Type B pancreatic cell (in vitro differentiated cells): ENCODE data around the gene YWHAQ. TPM values are rescaled to one million over a fixed set of nuclear protein-coding genes. Genes with fewer than 3 reads are reported as not detected.

Experiments
- DNase-seq: peaks from one replicate; pipeline ENCODE4 v3.0.0; 2021; ENCODE audit warnings: mixed read lengths; ENCODE audit not compliant: unreplicated experiment; ENCODE audit errors: extremely low spot score
- H3K27ac Mint-ChIP-seq: 2 replicates; pipeline ENCODE4 v1.8.0; 2021; ENCODE audit warnings: mild to moderate bottlenecking, mixed read lengths
- H3K27me3 Mint-ChIP-seq: 2 replicates; pipeline ENCODE4 v1.8.0; 2021; ENCODE audit warnings: mixed read lengths
- H3K36me3 Mint-ChIP-seq: 2 replicates; pipeline ENCODE4 v1.8.0; 2021; ENCODE audit warnings: mixed read lengths
- H3K4me1 Mint-ChIP-seq: one replicate; pipeline ENCODE4 v1.8.0; 2021; ENCODE audit warnings: mixed read lengths; ENCODE audit not compliant: unreplicated experiment
- H3K4me3 Mint-ChIP-seq: 2 replicates; pipeline ENCODE4 v1.8.0; 2021; ENCODE audit warnings: mild to moderate bottlenecking, mixed read lengths
- H3K9me3 Mint-ChIP-seq: 2 replicates; pipeline ENCODE4 v1.8.0; 2021; ENCODE audit warnings: mixed read lengths
- total RNA-seq: library from RNA; stranded (reverse); gene quantifications from 2 replicates; pipeline ENCODE4 v1.2.1, GENCODE V29; 2021; ENCODE audit warnings: low replicate concordance
- TF ChIP-seq, protein P1 (sequence below): fragments of 200-600 bp; sonication (generic); conservative IDR thresholded peaks from 2 replicates; pipeline ENCODE4 v1.5.0; 2021; ENCODE audit warnings: antibody characterized with exemption, mild to moderate bottlenecking

Gene YWHAQ
- total RNA-seq, 1 donor from 2014 or later: 354 TPM

DNA sequence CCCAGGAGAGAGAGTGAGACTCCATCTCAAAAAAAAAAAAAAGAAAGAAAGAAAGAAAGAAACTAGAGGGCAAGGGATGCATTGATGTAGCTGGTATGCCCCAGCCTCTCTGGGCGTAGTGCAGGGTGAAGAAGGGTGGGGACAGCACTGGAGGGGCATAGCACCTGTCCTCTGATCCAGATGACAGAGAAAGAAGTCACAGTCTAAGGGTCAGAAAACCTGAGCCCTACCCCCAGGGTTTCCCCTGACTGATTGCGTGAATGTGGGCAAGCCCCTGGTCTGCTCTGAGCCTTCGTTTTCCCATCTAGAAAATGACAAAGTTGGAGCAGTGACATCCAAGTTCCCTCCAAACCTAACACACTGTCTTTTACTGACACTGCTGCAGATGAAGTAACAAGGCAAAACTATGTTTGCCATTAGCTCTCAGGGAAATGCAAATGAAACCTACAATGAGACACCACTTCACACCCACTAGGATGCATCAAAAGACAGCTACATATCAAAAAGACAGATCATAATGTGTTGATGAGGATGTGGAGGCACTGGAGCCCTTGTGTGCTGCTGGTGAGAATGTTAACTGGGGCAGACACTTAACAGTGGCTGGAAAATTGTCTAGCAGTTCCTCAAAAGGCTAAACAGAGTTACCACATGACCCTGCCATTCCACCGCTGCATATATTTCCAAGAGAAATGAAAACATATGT, 19.5 kb upstream of the YWHAQ start:
- Mint-ChIP-seq H3K27ac (no peak overlapping the region), H3K27me3 (no peaks in the 10 kb centered on the region), H3K9me3 (peaks cover 4% of the 10 kb centered on the region), H3K4me3 (no peak overlapping the region), H3K4me1 (peaks cover 26% of the 10 kb centered on the region), H3K36me3 (no peaks in the 10 kb centered on the region)
- DNase-seq: no peak
- TF ChIP-seq, protein P1, sequence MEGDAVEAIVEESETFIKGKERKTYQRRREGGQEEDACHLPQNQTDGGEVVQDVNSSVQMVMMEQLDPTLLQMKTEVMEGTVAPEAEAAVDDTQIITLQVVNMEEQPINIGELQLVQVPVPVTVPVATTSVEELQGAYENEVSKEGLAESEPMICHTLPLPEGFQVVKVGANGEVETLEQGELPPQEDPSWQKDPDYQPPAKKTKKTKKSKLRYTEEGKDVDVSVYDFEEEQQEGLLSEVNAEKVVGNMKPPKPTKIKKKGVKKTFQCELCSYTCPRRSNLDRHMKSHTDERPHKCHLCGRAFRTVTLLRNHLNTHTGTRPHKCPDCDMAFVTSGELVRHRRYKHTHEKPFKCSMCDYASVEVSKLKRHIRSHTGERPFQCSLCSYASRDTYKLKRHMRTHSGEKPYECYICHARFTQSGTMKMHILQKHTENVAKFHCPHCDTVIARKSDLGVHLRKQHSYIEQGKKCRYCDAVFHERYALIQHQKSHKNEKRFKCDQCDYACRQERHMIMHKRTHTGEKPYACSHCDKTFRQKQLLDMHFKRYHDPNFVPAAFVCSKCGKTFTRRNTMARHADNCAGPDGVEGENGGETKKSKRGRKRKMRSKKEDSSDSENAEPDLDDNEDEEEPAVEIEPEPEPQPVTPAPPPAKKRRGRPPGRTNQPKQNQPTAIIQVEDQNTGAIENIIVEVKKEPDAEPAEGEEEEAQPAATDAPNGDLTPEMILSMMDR: no peak

DNA sequence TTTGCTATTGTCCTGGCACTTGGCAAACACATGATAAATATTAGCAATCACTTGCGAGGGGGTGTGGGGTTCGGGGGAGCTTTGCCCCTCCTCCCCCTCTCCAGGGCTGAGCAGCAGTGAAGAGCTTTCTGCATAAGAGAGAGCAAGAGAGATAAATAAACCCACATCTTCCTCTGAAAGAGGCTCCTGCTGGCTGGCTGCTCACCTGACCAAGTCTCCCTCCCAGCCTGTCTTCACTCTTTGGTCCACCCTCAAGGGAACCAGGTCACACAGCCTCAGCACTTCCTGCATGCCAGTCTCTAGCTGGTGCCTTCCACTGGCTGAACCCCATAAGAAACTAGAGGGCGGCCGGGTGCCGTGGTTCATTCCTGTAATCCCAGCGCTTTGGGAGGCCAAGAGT, 18.5 kb upstream of the YWHAQ start:
- peaks cover 24% of the 10 kb centered on the region for H3K4me1 Mint-ChIP-seq
- no peak overlapping the region for H3K27ac Mint-ChIP-seq
- peaks cover 4% of the 10 kb centered on the region for H3K9me3 Mint-ChIP-seq
- TF ChIP-seq, protein P1: no peak
- no peak for DNase-seq
- no peaks in the 10 kb centered on the region for H3K27me3 Mint-ChIP-seq
- H3K4me3 Mint-ChIP-seq: no peak overlapping the region
- H3K36me3 Mint-ChIP-seq: no peaks in the 10 kb centered on the region

DNA sequence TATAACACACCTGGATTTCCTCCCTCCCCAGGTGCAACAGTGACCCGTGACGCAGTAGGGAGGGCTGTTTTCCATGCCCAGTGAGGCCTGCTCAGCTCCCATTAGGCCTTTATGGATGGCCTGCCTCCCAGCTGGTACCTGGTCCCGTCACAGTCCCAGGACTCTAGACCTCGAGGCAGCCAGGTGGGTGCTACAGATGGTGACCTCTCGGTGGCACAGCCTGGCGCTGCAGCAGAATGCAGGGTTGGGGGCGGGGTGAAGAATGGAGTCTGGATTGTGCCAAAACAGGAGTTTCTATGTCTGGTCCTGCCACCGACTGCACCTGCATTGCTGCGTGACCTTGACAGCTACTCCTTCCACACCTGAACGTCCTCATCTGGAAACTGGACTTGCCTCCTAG, 18.0 kb upstream of the YWHAQ start:
- H3K27me3 Mint-ChIP-seq: no peaks in the 10 kb centered on the region
- peaks cover 4% of the 10 kb centered on the region for H3K9me3 Mint-ChIP-seq
- no peak overlapping the region for H3K27ac Mint-ChIP-seq
- no peak for DNase-seq
- no peaks in the 10 kb centered on the region for H3K36me3 Mint-ChIP-seq
- peaks cover 22% of the 10 kb centered on the region for H3K4me1 Mint-ChIP-seq
- no peak overlapping the region for H3K4me3 Mint-ChIP-seq
- TF ChIP-seq, protein P1: no peak

DNA sequence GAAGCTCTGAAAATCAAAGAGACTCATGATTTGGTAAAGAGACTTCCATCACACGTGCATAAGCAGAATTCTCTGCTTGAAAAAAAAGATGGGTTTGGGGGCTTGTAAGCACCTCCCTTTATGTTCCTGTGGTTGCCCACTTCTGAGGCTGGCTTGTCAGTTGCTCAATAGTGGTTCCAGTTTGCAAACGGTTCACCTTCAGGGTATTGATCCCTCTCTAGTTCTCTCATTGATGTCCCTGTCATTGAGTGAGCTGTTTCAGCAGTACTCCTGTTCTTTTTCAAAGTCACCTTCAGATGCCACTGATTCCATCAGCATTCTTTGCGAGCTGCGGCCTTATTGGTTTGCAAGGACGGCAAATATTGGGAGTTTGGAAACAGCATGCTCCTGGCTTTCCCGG, 17.1 kb upstream of the YWHAQ start:
- H3K9me3 Mint-ChIP-seq: peaks cover 4% of the 10 kb centered on the region
- H3K27me3 Mint-ChIP-seq: no peaks in the 10 kb centered on the region
- no peaks in the 10 kb centered on the region for H3K36me3 Mint-ChIP-seq
- H3K4me3 Mint-ChIP-seq: no peak overlapping the region
- H3K4me1 Mint-ChIP-seq: peaks cover 19% of the 10 kb centered on the region
- peak overlapping the region; percentile 34 for H3K27ac Mint-ChIP-seq
- TF ChIP-seq, protein P1: no peak
- DNase-seq: no peak

DNA sequence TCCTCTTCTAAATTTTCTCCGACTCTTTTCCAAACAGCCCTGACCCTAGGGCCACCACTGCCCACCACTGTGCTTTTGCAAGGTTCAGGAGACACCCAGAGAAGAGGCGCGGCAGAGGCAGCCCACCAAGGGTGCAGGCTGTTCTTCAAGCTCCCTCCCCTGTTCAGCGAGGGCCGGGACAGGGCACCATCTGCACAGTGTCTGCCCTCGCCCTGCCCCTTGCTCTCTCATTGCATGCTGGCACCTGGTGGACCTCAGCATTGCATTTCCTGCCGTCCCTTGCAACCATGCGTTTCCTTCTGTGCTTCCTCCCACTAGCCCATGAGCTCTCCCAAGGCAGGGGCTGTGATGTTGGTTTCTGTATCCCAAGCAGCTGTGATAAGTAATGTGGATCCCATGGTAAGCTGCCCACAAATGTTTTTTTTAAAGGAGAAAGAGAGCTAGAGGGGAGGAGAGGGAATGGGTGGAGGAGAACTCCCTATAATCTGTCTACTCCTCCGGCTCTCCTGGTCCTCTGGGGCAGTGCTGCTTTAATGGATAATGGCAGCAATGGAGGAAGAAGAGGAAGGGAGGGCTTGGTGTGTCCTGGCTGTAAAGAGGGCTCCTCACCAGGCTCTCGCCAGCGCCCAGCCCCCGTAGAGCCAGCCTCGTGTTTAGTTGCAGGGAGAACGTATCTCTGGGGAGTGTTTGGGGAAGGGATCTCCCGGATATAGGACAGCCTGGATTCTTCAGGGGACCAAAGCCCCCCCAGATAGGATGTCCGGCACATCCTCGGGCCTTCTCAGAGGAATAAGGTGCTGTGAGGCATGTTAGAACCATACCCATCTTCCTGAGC, 15.6 kb upstream of the YWHAQ start:
- peaks cover 22% of the 10 kb centered on the region for H3K4me1 Mint-ChIP-seq
- no peaks in the 10 kb centered on the region for H3K36me3 Mint-ChIP-seq
- H3K27me3 Mint-ChIP-seq: no peaks in the 10 kb centered on the region
- peak overlapping the region; percentile 79 for H3K27ac Mint-ChIP-seq
- H3K4me3 Mint-ChIP-seq: no peak overlapping the region
- DNase-seq: no peak
- TF ChIP-seq, protein P1: no peak
- peaks cover 4% of the 10 kb centered on the region for H3K9me3 Mint-ChIP-seq
